Fibroblast of pulmonary artery (primary cell): ENCODE measurements around the gene SIK3.
A peak's percentile ranks its signal among the peaks of the same experiment; 100 is the strongest.
"Not testable (repeated sequence)": the region's sequence is repeated elsewhere in the genome, so short reads cannot be mapped to it uniquely, and the experiment has no call there.

ENCODE experiments used
- DNase-seq: peaks from one replicate; pipeline ENCODE4 v3.0.0-alpha.2; 2010; ENCODE audit warnings: low read depth
- H3K4me3 ChIP-seq: replicated peaks from 2 replicates; pipeline ENCODE4 v1.5.1; 2011; ENCODE audit warnings: low read depth, mild to moderate bottlenecking, control low read depth, low read length, moderate library complexity
- TF ChIP-seq, protein P1 (sequence below): IDR thresholded peaks from 2 replicates; pipeline ENCODE4 v1.5.1; 2011; ENCODE audit warnings: mild to moderate bottlenecking, control low read depth, low read length, inconsistent platforms; ENCODE audit errors: missing control alignments

The SIK3 gene

DNA sequence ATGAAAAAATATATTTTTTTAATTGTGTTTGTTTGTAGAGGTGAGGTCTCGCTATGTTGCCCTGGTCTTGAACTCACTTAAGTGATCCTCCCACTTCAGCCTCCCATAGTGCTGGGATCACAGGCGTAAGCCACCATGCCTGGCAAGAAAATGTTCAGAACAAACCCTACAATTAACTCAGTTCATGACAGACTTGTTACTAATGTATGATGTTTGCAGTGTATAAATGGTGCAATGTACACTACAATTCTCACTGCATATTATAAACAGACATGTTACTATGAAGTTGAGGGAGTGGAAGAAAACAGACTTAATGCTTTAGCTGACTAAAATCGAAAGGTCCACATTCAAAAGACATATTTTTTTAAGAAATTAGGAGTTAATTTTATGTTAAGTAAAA lies 59.0 kb downstream of the SIK3 start:
- no peak for DNase-seq
- TF ChIP-seq, protein P1, sequence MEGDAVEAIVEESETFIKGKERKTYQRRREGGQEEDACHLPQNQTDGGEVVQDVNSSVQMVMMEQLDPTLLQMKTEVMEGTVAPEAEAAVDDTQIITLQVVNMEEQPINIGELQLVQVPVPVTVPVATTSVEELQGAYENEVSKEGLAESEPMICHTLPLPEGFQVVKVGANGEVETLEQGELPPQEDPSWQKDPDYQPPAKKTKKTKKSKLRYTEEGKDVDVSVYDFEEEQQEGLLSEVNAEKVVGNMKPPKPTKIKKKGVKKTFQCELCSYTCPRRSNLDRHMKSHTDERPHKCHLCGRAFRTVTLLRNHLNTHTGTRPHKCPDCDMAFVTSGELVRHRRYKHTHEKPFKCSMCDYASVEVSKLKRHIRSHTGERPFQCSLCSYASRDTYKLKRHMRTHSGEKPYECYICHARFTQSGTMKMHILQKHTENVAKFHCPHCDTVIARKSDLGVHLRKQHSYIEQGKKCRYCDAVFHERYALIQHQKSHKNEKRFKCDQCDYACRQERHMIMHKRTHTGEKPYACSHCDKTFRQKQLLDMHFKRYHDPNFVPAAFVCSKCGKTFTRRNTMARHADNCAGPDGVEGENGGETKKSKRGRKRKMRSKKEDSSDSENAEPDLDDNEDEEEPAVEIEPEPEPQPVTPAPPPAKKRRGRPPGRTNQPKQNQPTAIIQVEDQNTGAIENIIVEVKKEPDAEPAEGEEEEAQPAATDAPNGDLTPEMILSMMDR, result no peak
- no peak overlapping the region for H3K4me3 ChIP-seq

DNA sequence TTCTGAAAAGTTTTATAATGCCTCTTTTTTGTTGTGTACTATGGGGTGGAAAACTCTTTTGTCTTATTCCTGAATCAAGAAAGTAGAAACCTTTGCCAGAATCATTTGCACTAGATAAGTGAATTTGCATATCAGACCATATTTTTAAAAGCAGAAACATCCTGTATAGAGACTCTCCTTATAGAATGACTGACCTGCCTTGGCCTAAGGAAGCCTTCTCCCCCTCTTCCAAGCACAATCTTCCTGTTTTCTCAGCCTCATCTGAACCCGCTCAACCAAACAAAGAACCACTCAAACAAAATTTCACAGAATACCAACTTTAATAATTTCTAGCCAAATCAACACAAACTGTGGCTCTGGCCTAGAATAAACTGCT lies 60.3 kb downstream of the SIK3 start:
- TF ChIP-seq, protein P1, result no peak
- no peak for DNase-seq
- no peak overlapping the region for H3K4me3 ChIP-seq

DNA sequence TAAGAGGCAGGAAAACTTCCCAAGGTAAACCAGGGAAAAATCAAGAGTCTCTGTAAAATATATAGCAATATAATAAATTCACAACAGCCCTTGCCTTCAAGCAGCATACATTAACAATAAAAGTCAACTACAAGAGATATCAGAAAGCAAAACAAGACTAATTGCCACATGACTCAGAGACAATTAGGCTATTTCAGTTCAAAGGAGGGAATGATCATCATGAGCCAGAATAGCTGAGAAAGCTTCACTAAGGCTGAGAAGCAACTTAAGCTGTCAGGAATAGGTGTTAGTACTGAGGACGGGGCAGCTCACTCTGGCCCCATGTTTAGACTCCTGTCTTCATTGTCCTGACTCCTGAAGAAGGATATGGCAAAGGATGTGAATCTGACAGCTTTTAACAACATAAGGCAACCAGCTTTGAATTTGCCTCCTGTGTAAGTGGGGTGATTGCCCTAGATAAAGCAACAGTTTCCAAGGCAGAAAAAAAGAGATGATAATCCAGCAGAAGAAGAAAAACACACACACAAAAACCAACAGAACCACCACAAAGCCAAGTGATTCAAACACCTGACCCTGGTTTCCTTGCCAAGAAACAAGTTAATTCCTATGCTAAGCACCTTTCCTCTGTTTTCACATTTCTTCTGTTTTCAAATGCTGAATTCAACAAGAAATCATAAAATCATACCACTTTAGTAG lies 60.8 kb downstream of the SIK3 start:
- no peak for DNase-seq
- TF ChIP-seq, protein P1, result no peak
- H3K4me3 ChIP-seq, result no peak overlapping the region

DNA sequence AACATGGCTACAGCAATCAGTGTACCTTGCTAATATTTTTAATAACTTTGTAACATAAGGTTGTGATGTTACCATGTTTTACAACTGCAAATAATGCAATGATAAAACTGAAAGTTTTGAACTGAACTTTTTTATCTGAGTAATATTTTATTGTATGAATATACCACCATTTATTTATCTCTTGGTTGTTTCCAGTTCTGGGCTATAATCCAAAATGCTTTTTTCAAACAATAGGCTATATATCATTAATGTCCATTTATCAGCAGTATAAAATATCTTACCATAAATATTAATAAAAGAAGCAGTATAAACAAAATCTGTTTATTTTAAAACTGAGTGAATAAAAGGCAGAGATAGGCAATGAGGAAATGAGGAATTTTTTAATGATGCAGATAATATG lies 63.3 kb downstream of the SIK3 start:
- no peak for DNase-seq
- TF ChIP-seq, protein P1, result no peak
- H3K4me3 ChIP-seq, result no peak overlapping the region

DNA sequence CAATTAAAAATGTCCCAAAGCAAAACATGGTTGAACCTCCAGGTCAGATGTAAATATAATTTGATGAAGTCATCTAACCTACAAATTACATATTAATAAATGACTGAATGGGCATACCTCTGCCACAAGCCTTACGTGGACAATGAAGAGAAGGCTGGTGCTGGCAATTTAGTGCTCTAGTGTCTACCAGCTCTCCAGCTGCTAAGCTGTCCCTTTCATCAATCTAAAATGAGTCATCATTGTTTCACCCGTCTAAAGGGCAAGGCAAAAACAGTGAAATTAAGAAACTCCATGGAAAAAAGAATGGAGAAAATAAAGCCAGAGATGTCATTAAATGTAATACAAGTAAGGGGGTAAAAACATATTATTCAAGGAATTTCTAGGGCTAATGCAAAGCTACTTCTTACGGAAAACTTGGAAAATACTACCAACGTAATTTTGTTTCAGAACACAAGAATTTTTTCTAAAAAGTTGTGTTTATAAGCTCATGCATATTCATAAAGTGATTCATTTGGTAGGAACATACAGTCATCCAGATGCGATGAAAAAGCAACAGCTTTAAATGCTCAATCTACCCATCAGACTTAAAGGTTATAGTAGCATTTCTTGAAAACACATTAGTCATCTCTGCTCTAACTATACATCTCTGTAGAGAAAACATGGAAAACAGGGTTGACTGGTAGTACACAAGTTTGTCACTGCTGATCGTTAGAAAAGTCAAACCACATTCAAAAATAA lies 71.5 kb downstream of the SIK3 start:
- no peak overlapping the region for H3K4me3 ChIP-seq
- TF ChIP-seq, protein P1, result no peak
- DNase-seq, result peak; percentile 73

DNA sequence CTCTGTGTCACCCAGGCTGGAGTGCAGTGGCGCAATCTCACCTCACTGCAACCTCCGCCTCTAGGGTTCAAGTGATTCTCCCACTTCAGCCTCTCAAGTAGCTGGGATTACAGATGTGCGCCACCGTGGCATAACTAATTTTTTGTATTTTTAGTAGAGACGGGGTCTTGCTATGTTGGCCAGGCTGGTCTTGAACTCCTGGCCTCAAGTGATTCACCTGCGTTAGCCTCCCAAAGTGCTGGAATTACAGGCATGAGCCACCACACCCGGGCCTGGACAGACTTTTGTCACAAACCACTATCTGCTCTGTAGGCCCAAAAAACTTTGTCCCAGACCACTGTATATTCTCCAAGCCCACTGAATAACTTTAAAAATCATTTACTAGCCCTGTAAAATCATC lies 74.5 kb downstream of the SIK3 start:
- DNase-seq, H3K4me3 ChIP-seq: not testable (repeated sequence)

DNA sequence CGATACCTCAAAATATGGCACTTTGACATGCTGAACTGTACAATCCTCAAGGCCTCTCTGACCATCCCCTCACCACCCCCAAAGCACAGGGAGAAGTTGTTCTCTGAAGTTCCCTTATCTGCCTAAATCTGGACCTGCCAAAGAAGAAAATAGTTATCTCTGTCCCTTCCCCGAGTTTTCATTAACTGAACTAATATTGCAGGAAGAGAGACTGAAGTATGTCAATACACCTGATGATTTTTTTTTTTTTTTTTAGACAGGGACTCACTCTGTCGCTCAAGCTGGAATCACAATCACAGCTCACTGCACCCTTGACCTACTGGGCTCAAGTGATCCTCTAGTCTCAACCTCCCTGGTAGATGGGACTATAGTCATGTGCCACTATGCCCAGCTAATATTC lies 75.0 kb downstream of the SIK3 start:
- TF ChIP-seq, protein P1, result no peak
- no peak overlapping the region for H3K4me3 ChIP-seq
- no peak for DNase-seq
